ENCODE data around the gene MX1. TPM values are rescaled to one million over a fixed set of nuclear protein-coding genes. Genes with fewer than 3 reads are reported as not detected.

The MX1 gene
- total and polyA plus RNA-seq, 7 donors, result 2.2 to 14.9 (median 3.8) TPM

DNA sequence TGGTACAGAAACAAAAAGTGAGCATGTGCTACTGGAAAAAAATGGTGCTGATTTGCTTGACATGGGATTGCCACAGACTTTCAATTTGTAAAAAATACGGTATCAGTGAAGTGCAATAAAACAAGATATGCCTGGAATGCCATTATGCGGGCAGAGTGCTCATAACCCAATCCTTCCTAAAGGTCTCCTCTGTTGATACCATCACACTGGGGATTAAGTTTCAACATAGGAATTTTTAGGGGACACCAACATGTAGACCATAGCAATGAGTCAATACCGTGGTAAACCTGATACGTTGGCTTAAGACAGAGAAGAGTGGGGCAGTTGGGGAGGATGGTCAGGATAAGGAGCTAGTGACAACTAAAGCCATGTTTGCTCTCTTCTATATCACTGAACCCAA lies 20.5 kb downstream of the MX1 start:
- Histone ChIP-seq H3K4me3 (no peak overlapping the region), H3K9me3 (no peaks in the 10 kb centered on the region), H3K27ac (no peak overlapping the region), H3K4me1 (no peaks in the 10 kb centered on the region), H3K36me3 (ENCODE audit: insufficient read depth in 1 of 2, low read depth in 1 of 2) (peaks cover 0 to 24% of the 10 kb centered on the region in 2 donors), H3K27me3 (ENCODE audit: insufficient read depth in 3 of 3, low read length in 2 of 3) (no peaks in the 10 kb centered on the region)
- intact Hi-C loops (cut with DNase I), result no loop called here
- DNase-seq, result no peak
- WGBS, 3 donors, result 61 to 73% (median 73%) methylated on average over 4 of the region's 4 CpGs
- no peak for ATAC-seq
- TF ChIP-seq, protein P1, sequence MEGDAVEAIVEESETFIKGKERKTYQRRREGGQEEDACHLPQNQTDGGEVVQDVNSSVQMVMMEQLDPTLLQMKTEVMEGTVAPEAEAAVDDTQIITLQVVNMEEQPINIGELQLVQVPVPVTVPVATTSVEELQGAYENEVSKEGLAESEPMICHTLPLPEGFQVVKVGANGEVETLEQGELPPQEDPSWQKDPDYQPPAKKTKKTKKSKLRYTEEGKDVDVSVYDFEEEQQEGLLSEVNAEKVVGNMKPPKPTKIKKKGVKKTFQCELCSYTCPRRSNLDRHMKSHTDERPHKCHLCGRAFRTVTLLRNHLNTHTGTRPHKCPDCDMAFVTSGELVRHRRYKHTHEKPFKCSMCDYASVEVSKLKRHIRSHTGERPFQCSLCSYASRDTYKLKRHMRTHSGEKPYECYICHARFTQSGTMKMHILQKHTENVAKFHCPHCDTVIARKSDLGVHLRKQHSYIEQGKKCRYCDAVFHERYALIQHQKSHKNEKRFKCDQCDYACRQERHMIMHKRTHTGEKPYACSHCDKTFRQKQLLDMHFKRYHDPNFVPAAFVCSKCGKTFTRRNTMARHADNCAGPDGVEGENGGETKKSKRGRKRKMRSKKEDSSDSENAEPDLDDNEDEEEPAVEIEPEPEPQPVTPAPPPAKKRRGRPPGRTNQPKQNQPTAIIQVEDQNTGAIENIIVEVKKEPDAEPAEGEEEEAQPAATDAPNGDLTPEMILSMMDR (IDR thresholded peaks at IDR 0.05), result no peak

DNA sequence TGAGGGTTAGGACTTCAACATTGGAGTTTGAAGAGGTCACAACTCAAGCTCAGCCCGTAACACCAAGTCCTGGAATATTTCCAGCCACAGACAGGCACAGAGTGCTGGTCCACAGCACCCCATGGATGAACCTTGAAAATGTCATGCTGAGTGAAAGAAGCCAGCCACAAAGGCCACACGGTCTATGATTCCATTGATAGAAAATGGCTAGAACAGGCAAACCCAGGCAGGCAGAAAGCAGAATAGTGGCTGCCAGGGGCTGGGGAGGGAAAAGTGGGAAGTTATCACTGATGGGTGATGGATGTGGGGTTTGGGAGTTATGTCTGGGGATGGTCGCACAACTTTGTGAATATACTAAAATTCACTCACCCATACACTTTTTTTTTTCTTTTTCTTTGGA lies 21.3 kb downstream of the MX1 start:
- Histone ChIP-seq H3K27me3 (ENCODE audit: insufficient read depth in 3 of 3, low read length in 2 of 3) (no peaks in the 10 kb centered on the region), H3K36me3 (ENCODE audit: insufficient read depth in 1 of 2, low read depth in 1 of 2) (peaks cover 0 to 24% of the 10 kb centered on the region in 2 donors), H3K27ac (no peak overlapping the region), H3K9me3 (no peaks in the 10 kb centered on the region), H3K4me1 (no peaks in the 10 kb centered on the region), H3K4me3 (no peak overlapping the region)
- intact Hi-C loops (cut with DNase I), result no loop called here
- 85 to 92% (median 90%) methylated on average over 3 of the region's 3 CpGs for WGBS, 3 donors
- DNase-seq (no peak), ATAC-seq (no peak)
- TF ChIP-seq, protein P1 (IDR thresholded peaks at IDR 0.05), result no peak

DNA sequence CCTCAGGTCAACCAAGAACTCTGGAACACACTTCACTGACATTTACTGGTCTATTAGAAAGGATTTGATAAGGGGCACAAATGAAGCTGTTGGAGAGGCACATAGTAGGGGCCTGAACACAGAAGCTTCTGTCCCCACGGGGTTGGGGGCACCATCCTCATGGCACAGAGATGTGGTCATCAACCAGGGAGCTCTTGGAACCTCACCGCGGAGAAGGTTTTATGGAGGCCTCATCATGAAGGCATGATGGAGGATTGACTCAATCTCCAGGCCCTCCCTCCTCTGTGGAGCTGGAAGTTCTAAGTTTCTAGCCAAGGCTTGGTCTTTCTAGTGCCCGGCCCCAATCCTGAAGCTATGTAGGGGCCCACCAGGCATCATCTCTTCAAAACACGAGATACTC lies 23.6 kb downstream of the MX1 start:
- no peak overlapping the region for H3K27ac ChIP-seq
- peaks cover 2 to 17% of the 10 kb centered on the region in 2 donors for H3K36me3 ChIP-seq (ENCODE audit: insufficient read depth in 1 of 2, low read depth in 1 of 2)
- 72 to 83% (median 80%) methylated on average over 5 of the region's 5 CpGs for WGBS, 3 donors
- no peaks in the 10 kb centered on the region for H3K4me1 ChIP-seq
- ATAC-seq (no peak), DNase-seq (no peak)
- H3K9me3 ChIP-seq, result no peaks in the 10 kb centered on the region
- no peaks in the 10 kb centered on the region for H3K27me3 ChIP-seq (ENCODE audit: insufficient read depth in 3 of 3, low read length in 2 of 3)
- TF ChIP-seq, protein P1 (IDR thresholded peaks at IDR 0.05), result no peak
- intact Hi-C loops (cut with DNase I), result loop anchor here in 1 of 2 donors (10.0 kb wide), 1 partner anchor 165 kb away; no protein-coding TSS in a partner anchor
- no peak overlapping the region for H3K4me3 ChIP-seq

- no peak overlapping the region for H3K27ac ChIP-seq
- no peaks in the 10 kb centered on the region for H3K9me3 ChIP-seq
- H3K27me3 ChIP-seq (ENCODE audit: insufficient read depth in 3 of 3, low read length in 2 of 3), result no peaks in the 10 kb centered on the region
- 84 to 88% (median 87%) methylated on average over 16 of the region's 16 CpGs for WGBS, 3 donors
- no peaks in the 10 kb centered on the region for H3K4me1 ChIP-seq
- DNase-seq, result no peak
- H3K4me3 ChIP-seq, result no peak overlapping the region
- intact Hi-C loops (cut with DNase I), result loop anchor here in 1 of 2 donors (10.0 kb wide), 1 partner anchor 167 kb away; no protein-coding TSS in a partner anchor
- ATAC-seq, result no peak
- TF ChIP-seq, protein P1 (IDR thresholded peaks at IDR 0.05), result no peak
- H3K36me3 ChIP-seq (ENCODE audit: insufficient read depth in 1 of 2, low read depth in 1 of 2), result peaks cover 2 to 6% of the 10 kb centered on the region in 2 donors
Observed at GRCh38 chr21:41451753-41452676, 26.0 kb downstream of the MX1 start.
